ENCODE results near the gene CTNND1. TPM values are rescaled to one million over a fixed set of nuclear protein-coding genes. Genes with fewer than 3 reads are reported as not detected.

CTNND1 gene
- total RNA-seq, 1 experiment from 2014 or later = 174 TPM

DNA sequence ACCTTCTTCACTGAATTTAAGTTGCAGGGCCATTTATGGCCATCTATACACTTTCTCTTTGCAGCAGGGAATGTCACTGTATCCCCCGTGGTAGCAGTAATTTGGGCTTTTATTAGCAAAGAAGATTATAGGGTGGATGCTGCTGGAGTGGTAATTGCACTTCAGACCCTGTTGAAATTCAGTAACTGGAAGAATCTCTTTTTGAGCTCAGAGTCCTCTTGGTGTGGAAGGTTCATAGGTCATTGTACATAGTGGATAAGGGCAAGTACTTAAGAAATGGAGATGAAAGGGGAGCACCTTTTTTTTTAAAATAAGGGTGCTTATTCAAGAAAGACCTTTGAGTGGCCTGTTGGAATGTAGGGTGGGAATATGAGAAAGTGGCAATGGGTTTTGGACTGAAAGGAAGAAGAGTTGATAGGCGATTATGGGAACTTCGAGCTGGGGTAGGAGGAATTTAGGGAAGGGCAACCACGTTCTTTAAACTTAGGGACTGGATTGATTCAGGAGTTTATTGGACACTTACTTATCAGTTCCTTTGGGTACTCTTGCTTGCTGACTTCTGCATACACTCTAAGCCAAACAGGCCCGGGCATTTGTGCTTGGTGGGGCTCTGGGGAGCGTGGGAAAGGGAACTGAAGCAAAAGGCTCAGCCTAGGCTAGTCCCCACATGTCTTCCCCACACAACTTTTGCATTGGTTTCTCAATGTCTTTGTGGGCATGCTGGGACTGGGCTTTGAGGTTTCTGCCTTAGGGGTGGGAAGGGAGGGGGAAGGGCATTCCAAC is 26.5 kb downstream of the CTNND1 start:
- H3K4me3 ChIP-seq (ENCODE audit: low read depth, low read length, poor library complexity, severe bottlenecking) = no peak overlapping the region
- no TSS peak for BruUV-seq (replicated peaks)
- POLR2A ChIA-PET (ENCODE audit: low non-redundant PET) = no interaction called here
- no peak for DNase-seq (ENCODE audit: low spot score)
- H3K9me3 ChIP-seq (ENCODE audit: low read depth, low read length, poor library complexity, severe bottlenecking) = no peaks in the 10 kb centered on the region
- intact Hi-C loops (cut with micrococcal nuclease; ENCODE audit: unreplicated experiment) = no loop called here
- CTCF ChIA-PET = no interaction called here
- no peaks in the 10 kb centered on the region for H3K27me3 ChIP-seq (replicated peaks; ENCODE audit: insufficient read depth, low read depth, low read length, poor library complexity)
- peak overlapping the region; percentile 0 for H3K27ac ChIP-seq (ENCODE audit: low read depth, low read length, poor library complexity, severe bottlenecking)
- H3K36me3 ChIP-seq (ENCODE audit: insufficient read depth, low read length, poor library complexity, severe bottlenecking) = no peaks in the 10 kb centered on the region
- TF ChIP-seq, protein P1, sequence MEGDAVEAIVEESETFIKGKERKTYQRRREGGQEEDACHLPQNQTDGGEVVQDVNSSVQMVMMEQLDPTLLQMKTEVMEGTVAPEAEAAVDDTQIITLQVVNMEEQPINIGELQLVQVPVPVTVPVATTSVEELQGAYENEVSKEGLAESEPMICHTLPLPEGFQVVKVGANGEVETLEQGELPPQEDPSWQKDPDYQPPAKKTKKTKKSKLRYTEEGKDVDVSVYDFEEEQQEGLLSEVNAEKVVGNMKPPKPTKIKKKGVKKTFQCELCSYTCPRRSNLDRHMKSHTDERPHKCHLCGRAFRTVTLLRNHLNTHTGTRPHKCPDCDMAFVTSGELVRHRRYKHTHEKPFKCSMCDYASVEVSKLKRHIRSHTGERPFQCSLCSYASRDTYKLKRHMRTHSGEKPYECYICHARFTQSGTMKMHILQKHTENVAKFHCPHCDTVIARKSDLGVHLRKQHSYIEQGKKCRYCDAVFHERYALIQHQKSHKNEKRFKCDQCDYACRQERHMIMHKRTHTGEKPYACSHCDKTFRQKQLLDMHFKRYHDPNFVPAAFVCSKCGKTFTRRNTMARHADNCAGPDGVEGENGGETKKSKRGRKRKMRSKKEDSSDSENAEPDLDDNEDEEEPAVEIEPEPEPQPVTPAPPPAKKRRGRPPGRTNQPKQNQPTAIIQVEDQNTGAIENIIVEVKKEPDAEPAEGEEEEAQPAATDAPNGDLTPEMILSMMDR (conservative IDR thresholded peaks at IDR 0.05; ENCODE audit: low read depth, low read length) = no peak
- TF ChIP-seq EZH2 (IDR thresholded peaks at IDR 0.05; ENCODE audit: borderline replicate concordance, low read depth, low read length, poor library complexity, severe bottlenecking) = no peak
- peaks cover 47% of the 10 kb centered on the region for H3K4me1 ChIP-seq (ENCODE audit: insufficient read depth, low read length, poor library complexity, severe bottlenecking)

DNA sequence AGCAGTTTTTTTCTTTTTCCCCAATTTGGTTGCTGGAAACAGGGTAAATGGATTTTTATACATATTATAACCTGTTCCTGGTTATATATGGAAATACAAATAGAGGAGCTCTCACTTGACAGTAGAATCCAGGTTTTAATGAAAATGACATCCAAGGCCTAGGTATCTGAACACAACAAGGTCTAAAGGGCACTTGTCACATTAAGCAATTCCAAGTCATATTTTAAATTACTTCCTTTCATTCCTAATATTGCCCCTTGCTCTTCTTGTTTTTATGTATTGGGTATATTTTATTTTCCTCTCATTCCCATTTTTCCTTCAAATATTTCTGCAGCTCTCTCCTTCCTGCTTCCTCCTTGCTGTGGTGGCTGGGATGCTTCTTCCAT is 27.1 kb downstream of the CTNND1 start:
- Histone ChIP-seq H3K27ac (ENCODE audit: low read depth, low read length, poor library complexity, severe bottlenecking) (peak overlapping the region; percentile 1), H3K27me3 (replicated peaks; ENCODE audit: insufficient read depth, low read depth, low read length, poor library complexity) (no peaks in the 10 kb centered on the region), H3K9me3 (ENCODE audit: low read depth, low read length, poor library complexity, severe bottlenecking) (no peaks in the 10 kb centered on the region), H3K4me3 (ENCODE audit: low read depth, low read length, poor library complexity, severe bottlenecking) (no peak overlapping the region), H3K36me3 (ENCODE audit: insufficient read depth, low read length, poor library complexity, severe bottlenecking) (no peaks in the 10 kb centered on the region), H3K4me1 (ENCODE audit: insufficient read depth, low read length, poor library complexity, severe bottlenecking) (peaks cover 48% of the 10 kb centered on the region)
- no peak for TF ChIP-seq EZH2 (IDR thresholded peaks at IDR 0.05; ENCODE audit: borderline replicate concordance, low read depth, low read length, poor library complexity, severe bottlenecking)
- TF ChIP-seq, protein P1 (conservative IDR thresholded peaks at IDR 0.05; ENCODE audit: low read depth, low read length) = no peak
- DNase-seq (ENCODE audit: low spot score) = no peak
- intact Hi-C loops (cut with micrococcal nuclease; ENCODE audit: unreplicated experiment) = no loop called here
- ChIA-PET CTCF (no interaction called here), POLR2A (ENCODE audit: low non-redundant PET) (no interaction called here)
- no TSS peak for BruUV-seq (replicated peaks)

DNA sequence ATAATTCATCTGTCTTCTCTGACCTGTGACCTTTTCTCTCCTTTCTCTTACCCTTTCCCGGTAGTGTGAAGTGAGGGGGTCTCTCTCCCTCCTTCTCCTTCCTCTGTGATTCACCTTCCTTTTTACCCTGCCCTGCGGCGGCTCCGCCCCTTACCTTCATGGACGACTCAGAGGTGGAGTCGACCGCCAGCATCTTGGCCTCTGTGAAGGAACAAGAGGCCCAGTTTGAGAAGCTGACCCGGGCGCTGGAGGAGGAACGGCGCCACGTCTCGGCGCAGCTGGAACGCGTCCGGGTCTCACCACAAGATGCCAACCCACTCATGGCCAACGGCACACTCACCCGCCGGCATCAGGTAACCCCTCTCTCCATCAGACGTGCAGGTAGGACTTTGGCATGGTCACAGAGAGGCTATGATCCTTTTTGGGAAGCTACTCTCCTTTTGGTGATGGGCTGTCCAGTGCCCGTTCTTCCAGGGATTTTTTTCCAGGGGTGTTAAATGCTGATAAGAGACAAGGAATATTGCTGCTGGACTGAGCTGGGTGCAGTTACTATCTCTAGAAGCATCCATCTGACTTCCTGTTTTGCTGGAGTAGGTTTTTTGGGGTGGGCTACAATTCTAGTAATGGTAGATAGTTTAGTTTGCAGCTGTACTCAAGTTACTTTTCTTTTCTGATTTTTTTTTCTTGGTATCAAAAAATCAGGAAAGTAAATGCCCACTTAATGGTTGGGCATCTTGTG is 29.9 kb downstream of the CTNND1 start:
- Histone ChIP-seq H3K4me3 (ENCODE audit: low read depth, low read length, poor library complexity, severe bottlenecking) (no peak overlapping the region), H3K9me3 (ENCODE audit: low read depth, low read length, poor library complexity, severe bottlenecking) (no peaks in the 10 kb centered on the region), H3K27ac (ENCODE audit: low read depth, low read length, poor library complexity, severe bottlenecking) (no peak overlapping the region), H3K27me3 (replicated peaks; ENCODE audit: insufficient read depth, low read depth, low read length, poor library complexity) (no peaks in the 10 kb centered on the region), H3K4me1 (ENCODE audit: insufficient read depth, low read length, poor library complexity, severe bottlenecking) (peaks cover 35% of the 10 kb centered on the region), H3K36me3 (ENCODE audit: insufficient read depth, low read length, poor library complexity, severe bottlenecking) (peaks cover 17% of the 10 kb centered on the region)
- BruUV-seq (replicated peaks) = no TSS peak
- no peak for DNase-seq (ENCODE audit: low spot score)
- ChIA-PET CTCF (no interaction called here), POLR2A (ENCODE audit: low non-redundant PET) (no interaction called here)
- TF ChIP-seq, protein P1 (conservative IDR thresholded peaks at IDR 0.05; ENCODE audit: low read depth, low read length) = no peak
- TF ChIP-seq EZH2 (IDR thresholded peaks at IDR 0.05; ENCODE audit: borderline replicate concordance, low read depth, low read length, poor library complexity, severe bottlenecking) = no peak
- intact Hi-C loops (cut with micrococcal nuclease; ENCODE audit: unreplicated experiment) = no loop called here
